OCI-LY1 (cell line): ENCODE results near the gene HSPA1B.

Experiments used
- EZH2 ChIP-seq: fragments of 200-600 bp; sonication (generic), shearing (Covaris generic); IDR thresholded peaks from 2 replicates; pipeline ENCODE4 v1.8.0; 2017; ENCODE audit warnings: borderline replicate concordance, mixed run types, mild to moderate bottlenecking, antibody characterized with exemption, low read length, moderate library complexity, mixed read lengths
- TF ChIP-seq, protein P1 (sequence below): fragments of 200-600 bp; sonication (generic), shearing (Covaris generic); IDR thresholded peaks from 2 replicates; pipeline ENCODE4 v1.5.1; 2017; ENCODE audit warnings: mild to moderate bottlenecking, antibody characterized with exemption, low read length, moderate library complexity, mixed read lengths

DNA sequence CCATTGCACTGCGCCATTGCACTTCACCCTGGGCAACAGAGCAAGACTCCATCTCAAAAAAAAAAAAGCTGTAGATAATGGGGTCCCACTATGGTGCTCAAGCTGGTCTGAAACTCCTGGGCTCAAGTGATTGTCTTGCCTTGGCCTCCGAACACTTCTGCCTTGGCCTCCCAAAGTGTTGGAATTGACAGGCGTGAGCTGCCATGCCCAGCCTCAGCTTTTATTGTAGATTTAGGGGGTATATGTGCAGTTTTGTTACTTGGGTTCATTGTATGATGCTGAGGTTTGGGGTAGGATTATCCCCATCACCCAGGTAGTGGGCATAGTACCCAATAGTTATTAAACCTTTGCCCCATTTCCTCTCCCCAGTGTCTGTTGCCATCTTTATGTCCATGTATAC lies 11.4 kb downstream of the HSPA1B start:
- TF ChIP-seq EZH2, result no peak
- TF ChIP-seq, protein P1, sequence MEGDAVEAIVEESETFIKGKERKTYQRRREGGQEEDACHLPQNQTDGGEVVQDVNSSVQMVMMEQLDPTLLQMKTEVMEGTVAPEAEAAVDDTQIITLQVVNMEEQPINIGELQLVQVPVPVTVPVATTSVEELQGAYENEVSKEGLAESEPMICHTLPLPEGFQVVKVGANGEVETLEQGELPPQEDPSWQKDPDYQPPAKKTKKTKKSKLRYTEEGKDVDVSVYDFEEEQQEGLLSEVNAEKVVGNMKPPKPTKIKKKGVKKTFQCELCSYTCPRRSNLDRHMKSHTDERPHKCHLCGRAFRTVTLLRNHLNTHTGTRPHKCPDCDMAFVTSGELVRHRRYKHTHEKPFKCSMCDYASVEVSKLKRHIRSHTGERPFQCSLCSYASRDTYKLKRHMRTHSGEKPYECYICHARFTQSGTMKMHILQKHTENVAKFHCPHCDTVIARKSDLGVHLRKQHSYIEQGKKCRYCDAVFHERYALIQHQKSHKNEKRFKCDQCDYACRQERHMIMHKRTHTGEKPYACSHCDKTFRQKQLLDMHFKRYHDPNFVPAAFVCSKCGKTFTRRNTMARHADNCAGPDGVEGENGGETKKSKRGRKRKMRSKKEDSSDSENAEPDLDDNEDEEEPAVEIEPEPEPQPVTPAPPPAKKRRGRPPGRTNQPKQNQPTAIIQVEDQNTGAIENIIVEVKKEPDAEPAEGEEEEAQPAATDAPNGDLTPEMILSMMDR, result no peak
